ENCODE results near the gene ADRA2A.

ADRA2A gene

GRCh38 chr10:111089293-111089692 lies 12.5 kb downstream of the ADRA2A start:
- TF ChIP-seq CTCF (IDR thresholded peaks at IDR 0.05), result no peak
- peak; percentile 58 for DNase-seq (ENCODE audit: low spot score)
- no peak overlapping the region for H3K4me3 ChIP-seq
- H3K27ac ChIP-seq, result no peak overlapping the region

DNA sequence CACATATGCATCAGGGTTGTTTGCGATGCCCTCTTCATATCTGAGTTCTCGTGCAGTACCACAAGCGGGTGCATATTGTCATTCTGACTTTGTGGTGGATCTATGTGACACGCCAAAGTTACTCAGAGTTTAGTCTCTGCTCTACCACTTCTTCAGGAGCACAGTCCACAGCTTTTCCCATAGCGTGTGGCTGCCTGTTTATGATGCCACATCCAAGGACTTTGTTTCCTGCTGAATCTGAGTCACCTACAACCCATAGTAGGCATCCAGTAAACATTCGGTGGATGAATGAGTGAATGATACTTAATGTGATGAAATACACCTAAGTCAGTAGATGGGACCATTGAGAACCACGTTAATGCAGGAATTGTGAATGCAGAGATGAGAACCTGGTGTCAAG lies 15.0 kb downstream of the ADRA2A start:
- no peak for TF ChIP-seq CTCF (IDR thresholded peaks at IDR 0.05)
- DNase-seq (ENCODE audit: low spot score), result peak; percentile 9
- H3K27ac ChIP-seq, result no peak overlapping the region
- H3K4me3 ChIP-seq, result no peak overlapping the region

DNA sequence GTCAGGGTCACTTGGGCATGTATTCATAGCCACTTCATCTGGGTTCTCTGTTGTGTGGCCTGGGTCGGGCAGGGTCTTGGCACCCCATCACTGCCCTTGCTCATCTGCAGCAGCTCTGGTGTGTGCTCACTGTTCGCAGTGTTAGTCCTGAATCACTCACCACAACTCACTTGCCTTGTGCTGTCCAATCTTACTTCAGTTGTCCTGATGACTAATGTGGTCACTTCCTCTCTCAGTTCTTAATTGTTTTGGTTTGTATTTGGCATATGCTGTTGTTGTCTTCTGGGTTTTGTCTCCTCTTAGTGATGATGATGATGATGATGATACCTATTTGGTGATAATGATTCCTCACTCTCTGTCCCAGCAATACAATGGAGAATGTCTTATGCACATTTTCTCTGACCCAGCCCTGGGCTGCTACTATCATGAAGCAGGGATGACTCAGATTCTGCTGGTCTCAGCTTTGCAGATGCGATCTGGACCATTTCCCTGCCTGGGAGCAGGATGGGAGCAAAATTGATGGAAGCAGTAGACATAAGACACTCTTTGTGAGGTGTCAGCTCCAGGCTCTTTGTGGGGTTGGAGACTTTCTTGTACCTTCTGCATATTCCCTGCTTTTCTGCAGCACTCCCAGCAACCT lies 17.0 kb downstream of the ADRA2A start:
- Histone ChIP-seq H3K4me3 (no peak overlapping the region), H3K27ac (no peak overlapping the region)
- no peak for DNase-seq (ENCODE audit: low spot score)
- no peak for TF ChIP-seq CTCF (IDR thresholded peaks at IDR 0.05)

DNA sequence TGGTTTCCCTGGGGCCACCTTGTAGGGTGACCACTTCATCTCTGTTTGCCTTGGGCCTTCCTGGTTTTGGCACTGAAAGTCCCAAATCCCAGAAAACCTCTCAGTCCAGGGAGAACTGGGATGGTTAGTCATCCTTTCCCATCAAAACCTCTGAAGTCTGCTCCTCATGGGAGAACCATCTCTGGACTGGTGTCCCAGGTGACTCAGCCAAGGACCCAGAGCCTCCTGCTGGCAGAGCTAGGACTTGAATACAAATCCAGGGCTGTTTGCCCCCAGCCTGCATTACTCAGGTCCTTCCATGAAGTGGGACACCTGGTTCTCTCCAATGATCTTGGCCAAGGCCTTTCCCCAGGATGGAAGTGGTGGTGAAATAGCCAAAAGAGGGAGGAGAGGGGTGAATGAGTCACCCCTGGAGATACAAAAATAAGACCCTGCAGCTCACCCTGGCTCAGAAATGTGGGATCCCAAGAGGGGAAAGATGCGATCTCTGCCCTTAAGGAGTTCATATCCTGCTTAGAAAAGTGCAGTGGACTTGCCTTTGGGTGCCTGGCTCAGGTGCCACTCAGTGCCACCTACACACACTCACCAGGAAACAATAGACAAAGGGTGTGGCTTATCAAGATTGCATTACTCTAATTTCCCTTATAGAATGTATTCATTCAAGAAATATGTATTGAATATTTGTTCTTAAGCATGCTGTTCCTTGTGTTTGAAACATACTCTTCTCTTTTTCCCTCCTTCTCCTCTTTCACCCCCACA lies 22.0 kb downstream of the ADRA2A start:
- no peak for TF ChIP-seq CTCF (IDR thresholded peaks at IDR 0.05)
- no peak overlapping the region for H3K4me3 ChIP-seq
- no peak for DNase-seq (ENCODE audit: low spot score)
- no peak overlapping the region for H3K27ac ChIP-seq

GRCh38 chr10:111100198-111100597 lies 23.4 kb downstream of the ADRA2A start:
- Histone ChIP-seq H3K4me3 (no peak overlapping the region), H3K27ac (no peak overlapping the region)
- TF ChIP-seq CTCF (IDR thresholded peaks at IDR 0.05), result no peak
- no peak for DNase-seq (ENCODE audit: low spot score)

DNA sequence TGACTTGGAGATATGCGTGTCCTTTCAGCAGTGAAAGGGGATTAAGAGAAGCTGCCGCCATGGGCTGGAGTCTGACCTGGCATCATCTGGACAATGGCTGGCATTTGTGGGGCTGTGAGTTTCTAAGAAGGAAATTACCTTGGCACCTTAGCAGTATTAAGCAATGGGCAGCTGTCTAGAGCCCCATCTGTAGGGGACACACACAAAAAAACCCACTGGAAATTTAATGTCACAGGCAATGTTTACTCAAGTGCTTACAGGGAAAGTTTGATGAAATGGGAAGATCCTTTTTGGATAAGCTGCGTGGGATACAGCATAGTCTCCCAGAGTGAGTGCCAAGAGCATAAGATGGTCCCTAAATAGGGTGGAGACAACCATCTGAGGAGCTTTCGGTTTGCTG lies 25.0 kb downstream of the ADRA2A start:
- no peak for DNase-seq (ENCODE audit: low spot score)
- Histone ChIP-seq H3K4me3 (no peak overlapping the region), H3K27ac (no peak overlapping the region)
- TF ChIP-seq CTCF (IDR thresholded peaks at IDR 0.05), result no peak

DNA sequence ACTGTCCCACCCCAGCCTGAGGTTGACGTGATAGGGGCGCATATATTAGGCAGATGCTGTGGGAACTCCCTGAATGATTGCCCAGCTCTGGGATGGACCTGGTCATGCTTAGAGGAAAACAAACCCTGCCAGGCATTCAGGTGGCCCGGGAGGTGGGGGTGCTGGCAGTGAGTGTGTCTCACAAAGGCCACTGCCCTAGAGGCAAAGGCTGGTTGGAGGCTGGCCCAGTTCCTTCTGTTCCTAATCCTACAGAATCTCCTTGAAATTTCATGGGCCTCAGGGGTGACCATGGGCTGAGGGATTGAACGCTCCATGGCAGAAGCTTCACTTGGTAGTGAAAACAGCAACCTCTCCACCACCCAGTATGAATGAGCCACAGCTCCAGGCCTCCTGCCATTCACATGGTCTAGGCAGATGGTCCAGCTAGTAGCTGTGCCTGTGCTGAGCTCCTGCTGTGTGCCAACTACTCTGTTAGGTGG lies 25.6 kb downstream of the ADRA2A start:
- Histone ChIP-seq H3K4me3 (no peak overlapping the region), H3K27ac (no peak overlapping the region)
- no peak for DNase-seq (ENCODE audit: low spot score)
- TF ChIP-seq CTCF (IDR thresholded peaks at IDR 0.05), result no peak

Data from coronary artery (tissue), 2 donors.